Activated T-cell treated with anti-CD3 and anti-CD28 coated beads, Interleukin-2, amount 50 U/mL, for 48 hours (primary cell): ENCODE results near the gene LRRC8E.
A peak's percentile ranks its signal among the peaks of the same experiment; 100 is the strongest.

Source experiments
- DNase-seq, 2 experiments: peaks; one replicate each; pipeline ENCODE4 v3.0.0-alpha.2; 2020

The LRRC8E gene

DNA sequence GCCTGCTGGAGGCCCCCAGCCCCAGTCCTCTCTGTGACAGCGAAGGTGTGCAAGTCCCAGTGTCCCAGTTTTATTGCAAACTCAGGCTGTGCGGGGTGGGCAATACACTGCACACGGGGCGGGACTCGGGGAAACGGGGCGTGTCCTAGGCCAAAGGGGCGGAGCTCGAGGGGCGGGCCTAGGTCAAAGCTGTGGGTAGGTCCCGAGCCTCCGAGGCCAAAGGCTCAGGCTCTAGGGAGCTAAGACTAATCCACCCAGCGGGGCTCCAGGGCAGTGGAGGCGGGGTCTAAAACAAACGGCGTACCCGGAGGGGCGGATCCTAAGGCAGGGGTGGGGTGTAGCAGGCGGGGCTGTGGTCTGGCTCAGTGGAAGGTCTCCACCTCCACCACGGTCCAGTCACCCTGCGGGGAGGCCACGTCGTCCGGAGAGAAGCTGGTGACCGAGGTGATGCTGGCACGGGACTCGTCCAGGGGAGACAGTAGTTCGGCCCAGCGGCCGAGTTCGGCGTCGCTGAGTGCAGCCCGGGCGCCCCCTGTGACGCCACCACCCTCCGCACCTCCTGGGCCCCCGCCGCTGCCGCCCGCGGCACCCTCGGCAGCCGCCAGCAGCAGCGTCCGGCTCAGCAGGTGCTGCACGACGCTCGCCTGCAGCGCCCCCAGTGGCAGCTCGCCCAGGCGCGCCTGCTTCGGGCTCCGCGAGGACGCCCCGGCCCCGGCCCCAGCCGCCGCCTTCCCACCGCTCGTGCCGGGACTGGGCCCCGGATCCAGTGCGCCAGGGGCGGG, 19.4 kb upstream of the LRRC8E start:
- DNase-seq: peak; percentile 88 to 91

- peak; percentile 90 to 91 for DNase-seq
Observed at GRCh38 chr19:7869453-7869909, 18.8 kb upstream of the LRRC8E start.

DNA sequence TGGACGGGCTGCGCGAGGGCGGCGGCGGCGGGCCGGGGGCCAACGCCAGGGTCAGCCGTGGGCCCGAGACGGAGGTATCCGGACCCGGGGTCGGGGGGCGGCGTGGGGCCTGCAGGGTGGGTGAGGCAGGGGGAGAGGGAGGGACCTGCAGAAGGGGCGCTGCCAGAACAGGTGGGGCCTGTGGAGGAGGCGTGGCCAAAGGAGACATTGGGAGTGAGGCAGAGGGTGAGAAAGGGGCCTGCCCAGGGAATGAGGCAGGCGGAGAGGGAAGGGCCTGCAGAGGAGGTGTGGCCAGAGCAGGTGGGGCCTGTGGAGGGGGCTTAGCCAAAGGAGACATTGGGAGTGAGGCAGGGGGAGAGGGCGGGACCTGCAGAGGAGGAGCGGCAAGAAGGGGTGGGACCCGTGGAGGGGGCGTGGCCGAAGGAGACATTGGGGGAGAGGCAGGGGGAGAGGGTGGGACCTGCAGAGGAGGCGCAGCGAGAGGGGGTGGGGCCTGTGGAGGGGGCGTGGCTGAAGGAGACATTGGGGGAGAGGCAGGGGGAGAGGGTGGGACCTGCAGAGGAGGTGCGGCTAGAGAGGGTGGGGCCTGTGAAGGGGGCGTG, 18.3 kb upstream of the LRRC8E start:
- peak; percentile 75 to 77 for DNase-seq

DNA sequence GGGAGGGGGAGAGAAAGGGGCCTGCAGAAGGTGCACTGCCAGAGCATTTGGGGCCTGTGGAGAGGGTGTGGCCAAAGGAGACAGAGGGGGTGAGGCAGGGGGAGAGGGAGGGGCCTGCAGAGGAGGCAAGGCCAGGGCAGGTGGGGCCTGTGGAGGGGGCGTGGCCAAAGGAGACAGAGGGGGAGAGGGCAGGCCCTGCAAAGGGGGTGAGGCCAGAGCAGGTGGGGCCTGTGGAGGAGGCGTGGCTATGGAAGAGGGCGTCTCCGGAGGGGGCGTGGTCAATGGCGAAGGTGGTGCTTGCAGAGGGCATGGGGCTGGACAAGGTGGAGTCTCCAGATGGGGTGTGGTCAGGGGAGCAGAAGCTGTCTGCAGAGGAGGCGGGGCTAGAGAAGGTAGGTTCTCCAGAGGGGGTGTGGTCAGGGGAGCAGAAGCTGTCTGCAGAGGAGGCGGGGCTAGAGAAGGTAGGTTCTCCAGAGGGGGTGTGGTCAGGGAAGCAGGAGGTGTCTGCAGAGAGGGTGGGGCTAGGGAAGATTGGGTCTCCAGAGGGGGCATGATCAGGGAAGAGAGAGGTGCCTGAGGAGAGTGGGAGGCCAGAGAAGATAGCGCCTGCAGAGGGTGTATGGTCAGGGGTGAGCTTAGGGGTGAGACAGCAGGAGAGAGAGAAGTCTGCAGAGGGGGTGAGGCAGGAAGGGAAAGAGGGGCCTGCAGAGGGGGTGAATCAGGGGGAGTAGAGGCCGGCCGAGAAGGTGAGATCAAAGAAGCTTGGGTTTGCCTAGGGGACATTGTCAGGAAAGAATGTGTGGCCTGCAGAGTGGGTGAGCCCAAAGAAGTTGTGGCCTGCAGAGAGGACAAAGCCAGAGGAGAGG, 17.5 kb upstream of the LRRC8E start:
- peak; percentile 79 to 83 for DNase-seq

GRCh38 chr19:7871437-7872305, 16.6 kb upstream of the LRRC8E start:
- DNase-seq: peak; percentile 91 to 93

- DNase-seq: no peak
Observed at GRCh38 chr19:7872306-7873204, 15.8 kb upstream of the LRRC8E start.

- no peak for DNase-seq
Observed at GRCh38 chr19:7873304-7874075, 14.8 kb upstream of the LRRC8E start.

DNA sequence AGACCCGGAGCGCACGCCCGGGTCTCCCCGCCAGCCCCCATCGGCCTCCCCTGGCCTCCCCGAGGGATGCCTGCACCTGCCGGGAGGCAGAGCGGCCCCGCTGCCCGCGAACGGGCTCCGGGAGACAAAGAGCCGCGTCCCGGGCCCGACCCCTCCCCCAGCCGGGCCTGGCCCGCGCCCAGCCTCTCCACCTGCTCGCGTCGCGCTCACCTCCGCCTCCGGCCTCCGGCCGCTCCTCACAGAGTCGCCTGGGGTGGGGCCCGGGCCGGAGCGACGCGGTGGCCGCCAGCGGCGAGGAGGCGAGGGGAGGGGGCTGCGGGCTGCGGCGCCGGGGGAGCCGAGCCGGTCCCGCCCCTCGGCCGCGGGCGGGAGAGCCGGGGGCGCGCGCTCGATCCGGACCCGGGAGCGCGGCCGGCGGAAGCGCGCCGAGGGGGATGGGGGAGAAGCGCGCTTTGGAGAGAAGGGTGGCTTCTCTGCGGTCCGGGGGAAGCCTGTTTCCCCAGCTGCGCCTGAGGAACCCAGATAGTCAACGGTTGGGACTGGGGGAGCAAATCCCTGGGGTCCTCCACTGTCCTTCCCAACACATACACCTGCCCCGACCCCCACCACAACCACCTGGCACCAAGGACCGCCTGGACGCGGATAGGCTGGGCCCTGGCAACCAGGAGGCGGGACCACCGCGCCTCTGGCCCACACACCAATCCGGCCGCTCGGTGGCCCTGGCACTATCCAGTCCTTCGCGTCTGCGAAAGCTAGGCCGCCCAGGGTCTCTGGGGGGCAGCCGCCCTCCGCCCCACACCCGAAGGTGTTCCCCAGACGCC, 14.0 kb upstream of the LRRC8E start, which contains the start of gene PRR36:
PRR36 (minus strand) TSS at position 315 of the 821 bp plus-strand sequence. CDS start 701 bp downstream, outside the sequence.
- DNase-seq: peak in 1 of 2 experiments; percentile 52

- DNase-seq: no peak
Observed at GRCh38 chr19:7874897-7875273, 13.4 kb upstream of the LRRC8E start.

DNA sequence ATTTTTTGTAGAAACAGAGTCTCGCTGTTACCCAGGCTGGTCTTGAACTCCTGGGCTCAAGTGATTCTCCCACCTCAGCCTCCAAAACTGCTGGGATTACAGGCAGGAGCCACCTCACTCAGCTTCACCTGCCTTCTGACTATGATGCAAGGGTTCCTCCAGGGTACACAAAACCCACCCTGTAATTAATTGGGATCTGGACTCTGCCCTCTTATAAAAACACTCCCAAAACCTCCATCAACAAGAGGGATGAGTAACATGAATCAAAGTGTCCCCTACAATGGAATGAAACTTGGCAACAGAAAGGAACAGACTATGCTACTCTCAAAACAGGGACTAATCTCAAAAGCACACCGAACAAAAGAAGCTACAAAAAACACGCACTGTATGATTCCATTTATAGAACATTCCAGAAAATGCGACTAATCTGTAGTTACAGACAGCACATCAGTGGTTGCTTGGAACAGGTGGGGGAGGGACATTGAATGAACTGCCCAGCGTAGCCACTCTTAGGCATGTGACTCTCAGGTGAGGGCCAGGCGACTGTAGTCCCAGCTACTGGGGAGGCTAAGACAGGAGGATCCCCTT, 11.0 kb upstream of the LRRC8E start:
- DNase-seq: no peak

DNA sequence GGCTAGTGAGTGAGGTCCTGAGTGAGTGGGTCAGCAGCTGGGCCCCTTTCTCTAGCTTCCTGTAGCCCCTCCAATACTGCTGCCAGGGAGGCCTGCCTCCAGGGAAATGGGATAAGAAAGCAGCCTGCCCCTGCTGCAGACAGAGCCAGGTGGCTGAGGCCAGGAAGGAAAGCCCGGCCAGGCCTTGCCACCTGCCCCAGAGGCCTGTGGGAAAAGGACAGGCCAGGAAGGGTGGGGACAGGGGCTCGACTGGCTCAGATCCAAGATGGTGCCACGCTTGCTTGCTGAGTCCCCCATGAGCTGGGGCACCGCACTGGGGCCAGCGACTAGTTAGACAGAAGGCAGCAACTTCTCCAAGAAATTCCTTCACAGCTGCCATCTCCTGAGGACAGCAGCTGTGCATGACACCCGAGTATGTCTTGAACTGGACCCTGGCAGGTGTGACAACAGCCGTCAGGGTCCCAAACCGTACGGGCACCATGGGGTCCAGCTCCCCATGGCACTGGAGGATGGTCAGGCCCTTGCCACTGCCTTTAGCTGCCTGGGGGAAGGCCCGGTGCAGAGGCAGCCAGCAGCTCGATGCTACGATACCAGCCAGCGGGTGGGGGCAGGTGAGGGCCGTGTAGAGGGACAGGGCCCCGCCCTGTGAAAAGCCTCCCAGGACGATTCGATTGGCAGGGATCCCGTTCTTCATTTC, 9.1 kb upstream of the LRRC8E start:
- DNase-seq: no peak

DNA sequence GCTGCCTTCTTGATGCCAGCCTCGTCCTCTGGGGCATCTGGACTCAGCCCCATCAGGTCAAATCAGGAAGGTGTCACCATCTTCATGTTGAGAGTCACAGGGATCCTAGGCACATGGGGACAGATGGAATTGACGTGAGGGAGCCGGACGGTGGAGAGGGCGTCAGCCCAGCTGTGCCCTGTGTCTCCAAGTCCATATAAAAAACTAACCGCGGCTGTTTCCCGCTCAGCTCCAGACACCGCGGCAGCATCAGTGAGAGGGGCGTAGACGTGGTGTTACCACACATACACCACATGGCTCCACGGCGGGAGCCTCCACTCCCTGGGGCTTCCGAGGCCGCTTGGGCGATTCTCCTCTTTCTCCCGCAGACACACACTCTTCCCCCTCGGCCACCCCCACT, 8.5 kb upstream of the LRRC8E start:
- DNase-seq: no peak

DNA sequence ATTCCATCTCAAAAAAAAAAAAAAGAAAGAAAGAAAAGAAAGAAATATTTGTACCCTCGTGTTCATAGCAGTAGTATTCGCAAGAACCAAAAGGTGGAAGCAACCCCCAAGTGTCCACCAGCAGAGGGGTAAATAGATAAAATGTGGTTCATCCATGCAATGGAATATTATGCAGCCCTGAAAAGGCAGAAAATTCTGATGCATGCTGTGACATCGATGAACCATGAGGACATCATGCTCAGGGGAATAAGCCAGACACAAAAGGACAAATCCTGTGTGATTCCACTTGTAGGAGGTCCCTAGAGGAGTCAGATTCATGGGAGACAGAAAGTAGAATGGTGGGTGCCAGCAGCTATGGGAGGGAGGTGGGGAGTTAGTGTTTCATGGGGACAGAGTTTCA, 6.4 kb upstream of the LRRC8E start:
- DNase-seq: no peak

- DNase-seq: no peak
Observed at GRCh38 chr19:7883105-7883504, 5.2 kb upstream of the LRRC8E start.

- DNase-seq: no peak
Observed at GRCh38 chr19:7883796-7884570, 4.3 kb upstream of the LRRC8E start.

DNA sequence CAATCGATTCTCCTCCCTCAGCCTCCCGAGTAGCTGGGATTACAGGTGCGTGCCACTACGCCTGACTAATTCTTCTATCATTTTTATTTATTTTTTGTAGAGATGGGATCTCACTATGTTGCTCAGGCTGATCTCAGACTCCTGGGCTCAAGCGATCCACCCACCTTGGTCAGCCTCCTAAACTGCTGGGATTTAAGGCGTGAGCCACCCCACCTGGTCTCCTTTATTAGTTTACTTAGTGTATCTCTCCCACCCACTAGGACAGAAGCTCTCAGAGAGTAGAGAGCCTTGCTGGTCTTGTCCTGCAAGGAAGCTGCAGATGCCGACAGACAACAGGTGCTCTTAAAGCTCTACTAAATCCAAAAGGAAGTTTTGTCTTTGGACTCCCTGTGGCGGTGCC, 2.5 kb upstream of the LRRC8E start:
- DNase-seq: no peak

DNA sequence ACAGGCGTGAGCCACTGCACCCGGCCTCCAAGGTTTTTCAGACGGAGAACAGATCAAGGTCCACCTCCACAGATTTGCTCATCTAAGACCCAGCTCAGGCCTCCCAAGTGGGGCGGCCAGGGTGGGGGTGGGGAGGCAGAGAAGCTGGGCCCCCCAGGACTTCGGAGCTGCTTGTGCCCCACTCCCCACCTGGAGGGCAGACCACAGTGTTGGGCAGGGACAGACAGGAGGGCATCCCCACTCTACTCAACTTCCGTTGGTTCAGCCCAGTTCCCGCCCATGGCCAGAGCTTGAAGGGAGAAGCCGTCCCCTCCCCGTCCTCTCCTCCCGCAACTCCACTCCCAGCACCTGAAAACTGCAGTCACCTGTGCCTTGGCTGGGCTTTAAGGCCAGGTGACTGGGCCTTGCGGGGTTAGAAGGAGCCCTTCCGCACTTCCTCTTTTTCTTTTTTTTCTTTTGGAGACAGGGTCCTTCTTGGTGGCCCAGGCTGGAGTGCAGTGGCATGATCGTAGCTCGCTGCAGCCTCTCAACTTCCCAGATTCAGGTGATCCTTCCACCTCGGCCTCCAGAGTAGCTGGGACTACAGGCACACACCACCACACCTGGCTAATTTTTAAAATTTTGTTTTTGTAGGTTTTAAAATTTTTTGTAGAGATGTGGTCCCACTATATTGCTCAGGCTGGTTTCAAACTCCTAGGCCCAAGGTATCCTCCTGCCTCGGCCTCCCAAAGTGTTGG, 734 bp upstream of the LRRC8E start:
- DNase-seq: no peak
